Epidermal melanocyte (primary cell): Measurements from ENCODE around the gene PDIA5.
"Not testable (repeated sequence)": the region's sequence is repeated elsewhere in the genome, so short reads cannot be mapped to it uniquely, and the experiment has no call there.

Experiments
- DNase-seq: peaks from one replicate; pipeline ENCODE4 v3.0.0; 2011; ENCODE audit warnings: low spot score; ENCODE audit not compliant: insufficient read length

The PDIA5 gene

DNA sequence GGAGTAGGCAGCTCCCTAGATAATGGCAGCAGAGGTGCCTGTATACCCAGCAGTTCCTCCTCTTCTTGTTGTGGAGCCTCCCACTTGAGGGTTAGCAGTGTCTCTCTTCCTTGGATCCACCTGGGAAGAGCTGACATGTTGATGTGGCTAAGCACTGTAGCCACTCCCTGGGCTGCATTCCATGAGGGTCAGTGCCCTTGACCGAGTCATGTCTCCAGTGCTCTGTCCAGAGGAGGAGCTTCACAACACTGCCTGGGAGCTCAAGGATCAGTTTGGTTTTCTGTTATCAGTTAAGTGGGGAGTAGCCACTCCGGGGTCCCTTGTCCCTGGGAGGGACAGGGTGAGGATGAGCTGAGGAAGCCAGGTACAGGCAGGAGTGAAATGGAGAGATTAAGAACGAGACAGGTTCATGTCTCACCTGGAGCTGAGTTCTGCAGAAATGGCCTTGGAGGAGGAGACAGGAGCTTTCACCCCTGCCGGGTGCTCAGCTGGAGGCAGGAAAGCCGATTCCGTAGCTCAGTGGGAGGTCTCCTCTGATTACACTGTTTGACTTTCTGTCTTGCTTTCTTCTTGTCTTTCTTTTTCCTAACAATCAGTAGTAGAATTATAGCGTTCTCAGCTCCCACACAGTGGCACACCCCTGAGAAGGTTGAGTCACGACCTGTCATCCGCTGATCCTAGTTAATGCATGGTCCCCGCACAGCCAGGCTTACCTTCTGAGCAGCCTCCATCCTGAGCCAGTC is 77.0 kb downstream of the PDIA5 start:
- DNase-seq, result no peak

DNA sequence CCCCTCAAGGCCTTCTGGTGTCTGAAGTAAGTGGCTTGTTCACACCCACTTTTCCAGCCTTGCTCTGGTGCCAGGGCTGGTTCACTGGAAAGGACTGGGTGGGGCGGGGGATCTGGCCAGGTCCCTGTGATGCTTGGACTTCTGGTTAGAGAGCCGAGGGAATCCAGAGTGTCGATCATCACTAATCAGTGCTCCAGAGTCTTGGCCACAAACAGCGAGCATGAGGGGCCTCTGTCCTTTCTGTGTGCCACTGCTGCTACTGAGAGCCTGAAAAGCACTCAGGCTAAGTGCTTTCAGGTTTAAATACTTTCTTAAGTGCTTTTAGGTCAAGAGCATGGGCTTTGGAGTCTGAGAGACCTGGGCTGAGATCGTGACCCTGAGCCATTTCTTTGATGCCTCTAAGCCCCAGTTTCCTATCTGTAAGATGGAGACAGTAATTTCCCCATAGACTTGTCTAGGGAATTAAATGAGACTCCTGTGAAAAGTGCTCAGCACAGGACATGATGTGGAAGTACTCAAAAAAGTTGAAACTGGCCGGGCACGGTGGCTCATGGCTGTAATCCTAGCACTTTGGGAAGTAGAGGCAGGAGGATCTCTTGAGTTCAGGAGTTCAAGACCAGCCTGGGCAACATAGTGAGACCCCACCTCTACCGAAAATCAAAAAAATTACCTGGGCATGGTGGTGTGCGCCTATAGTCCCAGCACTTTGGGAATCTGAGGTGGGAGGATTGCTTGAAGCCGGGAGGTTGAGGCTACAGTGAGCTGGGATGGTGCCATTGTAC is 81.1 kb downstream of the PDIA5 start:
- no peak for DNase-seq

DNA sequence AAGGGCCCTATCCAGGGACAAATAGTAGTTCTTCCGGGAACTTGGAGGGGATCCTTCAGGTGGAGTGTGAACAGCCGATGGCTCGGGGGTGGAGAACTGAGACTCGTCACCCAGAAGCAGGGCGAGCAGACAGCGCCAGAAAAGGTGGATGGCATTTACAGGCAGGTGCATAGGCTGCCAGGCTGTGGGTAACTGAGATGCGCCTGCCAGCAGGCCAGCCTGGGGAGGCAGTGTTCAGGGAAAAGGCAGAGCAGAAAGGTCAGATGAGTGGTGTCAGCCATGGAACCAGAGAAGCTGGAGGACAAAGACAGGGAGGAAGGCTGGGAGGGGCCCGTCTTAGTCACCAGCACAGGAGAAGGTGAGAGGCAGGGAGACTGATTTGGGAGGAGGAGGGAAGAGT is 81.9 kb downstream of the PDIA5 start:
- no peak for DNase-seq

DNA sequence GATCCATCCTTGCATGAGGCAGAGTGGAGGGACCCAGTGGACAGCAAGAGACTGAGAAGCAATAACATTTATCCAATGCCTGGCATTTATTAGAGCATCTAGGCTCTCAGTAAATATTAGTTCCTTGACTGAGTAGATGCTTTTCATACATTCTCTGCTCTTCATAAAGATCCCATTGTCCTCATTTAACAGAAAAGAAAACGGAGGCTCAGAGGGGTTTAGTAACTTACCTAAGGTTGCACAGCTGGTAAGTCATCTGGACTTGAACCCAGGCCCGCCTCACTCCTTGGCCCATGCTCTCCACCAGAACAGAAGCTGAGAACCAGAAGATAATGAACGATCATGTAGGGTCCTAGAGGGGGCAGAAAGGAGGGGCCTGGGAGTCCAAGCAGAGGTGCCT is 82.7 kb downstream of the PDIA5 start:
- no peak for DNase-seq

DNA sequence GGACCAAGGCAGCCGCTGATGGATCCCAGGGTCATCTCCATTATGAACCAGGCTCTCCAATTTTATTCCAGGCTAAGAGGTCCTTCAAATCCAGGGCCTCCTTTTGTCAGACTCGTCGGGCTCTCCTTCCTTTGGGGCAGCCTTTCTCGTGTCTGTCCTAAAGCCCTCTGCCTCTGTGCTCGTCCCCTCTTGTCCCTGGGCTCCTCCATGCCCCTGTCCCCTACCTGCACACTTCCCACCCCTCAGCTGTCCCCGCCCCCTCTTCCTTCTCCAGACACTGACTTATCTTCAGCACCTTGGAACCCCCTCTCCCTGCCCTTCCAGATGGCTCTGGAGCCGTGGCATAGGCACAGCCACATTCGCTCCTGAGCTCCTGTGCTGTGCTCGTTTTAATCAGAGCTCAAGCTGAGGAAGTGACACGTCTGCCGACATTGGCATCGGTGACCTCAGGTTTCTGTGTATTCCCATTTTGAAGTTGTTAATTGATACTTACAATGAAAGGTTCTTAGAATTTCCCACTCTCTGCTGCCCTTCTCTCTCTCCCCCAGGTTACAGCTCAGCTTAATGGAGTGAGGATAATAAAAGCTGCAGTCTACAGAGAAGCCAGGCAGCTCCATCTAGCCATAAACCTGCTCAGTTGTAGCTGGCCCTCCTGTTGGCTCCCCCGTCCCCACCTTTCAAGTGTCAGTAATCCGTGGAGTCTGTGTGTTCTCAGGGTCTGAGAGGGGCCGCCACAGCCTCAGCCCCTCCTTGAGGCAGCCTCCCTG is 83.8 kb downstream of the PDIA5 start:
- DNase-seq, result no peak

DNA sequence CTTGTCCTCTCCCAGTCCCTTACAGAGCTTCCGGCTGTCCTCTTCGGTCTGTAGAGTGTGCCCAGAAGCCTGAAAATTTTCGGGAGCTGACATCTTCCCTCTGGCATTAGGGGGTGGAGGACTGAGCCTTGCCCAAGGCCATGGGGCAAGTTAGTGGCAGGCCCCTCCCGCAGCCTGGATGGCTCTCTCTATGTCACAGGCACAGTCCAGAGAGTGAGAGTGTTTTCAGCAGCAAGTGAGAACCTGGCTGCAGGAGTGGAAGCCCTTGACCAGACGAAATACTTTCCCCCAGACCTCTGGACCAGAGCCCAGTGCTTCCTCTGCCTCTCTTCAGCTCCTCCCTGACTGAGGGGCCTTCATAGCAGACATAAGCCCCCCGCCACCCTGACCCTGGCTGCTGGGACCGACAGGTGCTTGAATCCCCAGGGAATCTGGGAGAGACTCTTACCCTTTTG is 84.5 kb downstream of the PDIA5 start:
- no peak for DNase-seq

DNA sequence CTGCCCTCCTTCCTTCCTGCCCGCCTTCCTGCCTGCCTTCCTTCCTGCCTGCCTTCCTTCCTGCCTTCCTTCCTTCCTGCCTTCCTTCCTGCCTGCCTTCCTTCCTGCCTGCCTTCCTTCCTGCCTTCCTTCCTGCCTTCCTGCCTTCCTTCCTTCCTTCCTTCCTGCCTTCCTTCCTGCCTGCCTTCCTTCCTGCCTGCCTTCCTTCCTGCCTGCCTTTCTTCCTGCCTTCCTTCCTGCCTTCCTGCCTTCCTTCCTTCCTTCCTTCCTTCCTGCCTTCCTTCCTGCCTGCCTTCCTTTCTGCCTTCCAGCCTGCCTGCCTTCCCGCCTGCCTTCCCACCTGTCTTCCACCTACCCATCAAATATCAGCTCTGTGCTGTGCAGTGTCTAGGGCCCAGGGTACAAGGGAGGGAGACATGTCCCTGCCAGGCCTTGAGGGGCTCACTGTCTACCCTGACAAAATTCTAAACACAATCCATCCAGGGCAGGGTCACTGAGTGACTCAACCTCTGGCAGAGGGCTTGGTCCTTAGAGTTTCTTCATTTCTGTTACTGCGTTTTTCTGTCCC is 85.1 kb downstream of the PDIA5 start:
- DNase-seq, result not testable (repeated sequence)

DNA sequence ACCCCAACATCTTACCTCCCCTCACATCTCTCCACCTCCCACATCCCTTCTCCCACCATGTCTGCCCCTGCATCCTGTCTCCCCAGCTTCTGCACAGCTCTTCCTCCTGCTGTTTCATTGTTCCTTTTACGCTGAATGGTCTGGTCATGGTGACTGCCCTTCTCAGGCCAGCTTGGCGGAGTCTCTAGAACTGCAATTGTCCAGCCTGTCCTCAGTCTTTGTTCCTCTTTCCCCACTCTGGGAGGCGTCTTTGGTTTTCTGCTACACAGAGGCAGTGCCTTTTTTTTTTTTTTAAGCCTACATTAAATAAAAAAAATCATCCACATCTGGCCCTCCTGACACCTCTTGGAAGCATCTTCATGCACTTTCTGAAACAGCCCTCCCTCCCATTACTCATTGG is 85.9 kb downstream of the PDIA5 start:
- no peak for DNase-seq

DNA sequence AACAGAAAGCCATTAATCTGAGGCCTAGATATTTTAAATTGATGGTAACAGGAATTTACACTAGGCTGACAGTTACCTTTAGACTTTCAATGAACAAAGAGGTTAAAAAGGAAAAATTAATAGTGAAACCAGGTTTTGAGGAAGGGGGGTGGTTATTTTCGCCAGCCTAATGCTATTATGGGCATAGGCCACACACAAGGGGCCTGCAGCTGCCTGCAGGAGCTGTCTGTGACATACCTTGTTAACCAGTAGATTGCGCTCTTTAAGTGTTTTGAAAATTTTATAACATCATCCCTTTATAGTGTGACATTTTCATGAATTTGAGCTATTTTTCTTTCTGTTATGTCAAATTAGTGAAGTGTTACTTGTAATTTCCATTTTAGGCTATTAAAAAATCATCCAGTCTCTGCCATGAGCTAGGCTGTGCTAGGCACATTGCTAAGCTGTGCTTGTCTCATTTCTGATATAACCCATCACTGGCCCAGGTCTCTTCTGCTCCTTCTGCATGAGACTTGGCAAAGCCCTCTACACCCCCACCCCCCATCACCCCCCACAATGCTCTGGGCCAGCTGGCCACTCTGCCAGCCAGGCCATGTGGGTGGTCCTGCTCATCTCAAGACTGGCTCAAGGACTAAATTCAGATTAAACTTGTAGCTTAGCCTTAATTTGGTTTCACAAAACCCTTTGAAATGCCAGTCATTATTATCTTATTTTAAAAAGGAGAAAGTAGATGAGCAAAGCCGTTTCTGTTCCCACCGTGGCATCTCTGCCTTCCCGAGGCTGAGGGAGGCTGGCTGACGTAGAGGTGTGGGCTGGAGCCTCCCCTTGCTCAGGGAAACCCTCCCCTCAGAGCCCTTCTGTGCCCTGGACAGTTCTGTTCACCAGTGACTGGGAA is 86.5 kb downstream of the PDIA5 start:
- DNase-seq, result no peak

DNA sequence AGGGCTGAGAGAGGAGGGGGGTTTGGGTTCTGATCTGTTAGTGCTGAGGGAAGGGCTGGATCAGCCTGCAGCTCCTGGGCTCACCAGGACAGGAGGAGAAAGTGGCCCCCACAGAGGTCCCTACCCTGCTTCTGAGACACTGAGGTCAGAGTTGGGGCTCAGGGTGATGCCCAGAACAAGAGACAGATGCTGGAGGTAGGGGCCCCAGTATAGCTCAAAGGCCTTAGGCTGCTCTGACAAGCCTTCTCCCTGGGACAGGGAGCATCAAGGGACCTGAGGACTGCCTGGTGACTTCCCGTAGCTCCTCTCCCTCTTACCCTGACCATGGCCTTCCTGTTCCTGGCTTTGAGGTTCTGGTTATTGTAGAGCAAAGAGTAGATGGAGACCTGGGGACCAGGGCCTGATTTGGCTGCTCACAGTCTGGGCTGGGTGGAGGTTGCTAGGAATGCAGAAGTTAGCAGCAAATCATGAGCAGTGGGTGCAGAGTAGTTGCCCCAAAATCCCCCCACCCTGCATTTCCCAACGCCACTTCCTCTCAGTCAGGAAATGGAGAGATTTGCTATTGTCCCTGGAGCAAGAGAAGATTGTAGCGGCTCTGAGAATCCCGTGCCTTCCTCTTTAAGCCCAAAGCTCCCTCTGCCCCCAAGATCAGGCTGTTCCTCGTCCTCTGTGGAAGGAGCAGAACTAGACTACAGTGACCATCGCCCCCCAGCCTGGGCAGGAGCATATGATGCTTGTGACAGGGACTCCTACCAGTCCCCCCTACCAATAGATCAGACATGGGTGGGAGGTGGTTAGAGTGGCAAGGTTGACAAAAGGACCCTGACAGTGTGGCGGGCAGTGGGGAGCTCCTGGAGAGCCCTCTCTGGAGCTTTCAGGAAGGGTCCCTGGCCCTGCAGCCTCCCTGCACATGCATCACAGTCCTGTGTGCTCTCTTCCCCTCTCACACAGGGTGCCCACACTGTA is 87.5 kb downstream of the PDIA5 start:
- DNase-seq, result no peak

DNA sequence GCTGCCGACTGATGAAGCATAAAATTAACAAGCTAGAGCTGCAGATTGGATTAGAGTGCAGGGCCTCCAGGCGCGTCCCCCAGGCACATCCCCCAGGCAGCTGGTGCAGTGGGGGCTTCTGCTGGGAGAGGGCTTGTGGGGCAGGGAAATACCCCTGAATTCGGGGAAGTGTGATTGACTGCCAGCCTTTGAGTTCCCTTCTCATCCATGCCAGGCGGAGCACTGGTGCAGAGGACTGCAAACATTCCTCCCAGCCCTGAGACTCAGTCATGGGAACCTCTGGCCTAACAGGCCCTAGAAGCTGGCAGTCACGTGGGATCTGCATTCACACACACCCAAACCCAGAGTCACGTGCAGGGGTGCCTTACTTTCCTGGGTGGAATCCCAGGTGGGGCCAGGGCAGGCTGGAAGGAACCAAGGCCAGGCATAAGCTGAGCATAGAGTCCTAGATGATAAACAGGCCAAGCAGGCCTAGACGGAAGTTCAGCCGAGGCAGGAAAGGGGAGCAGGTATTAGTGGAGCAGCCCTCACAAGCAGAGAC is 88.7 kb downstream of the PDIA5 start:
- no peak for DNase-seq

DNA sequence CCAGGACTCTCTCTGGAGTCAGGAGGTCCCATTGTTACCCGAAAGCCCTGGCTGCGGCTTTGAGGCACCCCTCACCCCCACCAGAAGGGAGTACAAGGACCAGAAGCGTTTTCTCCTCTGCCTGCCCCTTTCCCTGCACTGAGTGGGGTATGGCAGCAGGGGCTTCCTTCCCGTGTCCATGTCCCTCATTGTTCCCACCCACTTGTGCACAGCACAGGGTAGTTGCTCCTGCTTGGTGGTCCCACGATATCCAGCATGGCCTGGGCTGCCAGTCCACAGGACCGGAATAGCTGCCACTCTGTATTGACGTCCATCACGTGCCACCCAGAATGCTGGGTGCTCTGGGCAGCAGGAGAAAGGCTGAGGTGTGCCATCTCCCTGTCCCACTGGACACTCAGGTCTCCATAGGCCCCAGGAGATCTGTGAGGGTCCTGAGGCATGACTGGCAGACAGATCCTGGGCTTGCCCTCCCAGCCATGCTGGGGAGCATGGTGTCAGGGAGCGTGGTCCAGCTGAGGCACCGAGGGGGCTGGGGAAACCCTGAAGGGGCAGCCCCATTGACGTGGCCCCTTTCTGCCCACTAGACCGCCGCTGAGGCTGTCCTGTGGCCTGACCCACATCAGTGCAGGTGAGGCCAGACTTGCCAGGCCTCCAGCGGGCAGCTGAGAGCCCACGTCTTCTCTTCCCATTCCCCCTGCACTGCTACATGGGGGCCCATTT is 89.6 kb downstream of the PDIA5 start:
- DNase-seq, result no peak

DNA sequence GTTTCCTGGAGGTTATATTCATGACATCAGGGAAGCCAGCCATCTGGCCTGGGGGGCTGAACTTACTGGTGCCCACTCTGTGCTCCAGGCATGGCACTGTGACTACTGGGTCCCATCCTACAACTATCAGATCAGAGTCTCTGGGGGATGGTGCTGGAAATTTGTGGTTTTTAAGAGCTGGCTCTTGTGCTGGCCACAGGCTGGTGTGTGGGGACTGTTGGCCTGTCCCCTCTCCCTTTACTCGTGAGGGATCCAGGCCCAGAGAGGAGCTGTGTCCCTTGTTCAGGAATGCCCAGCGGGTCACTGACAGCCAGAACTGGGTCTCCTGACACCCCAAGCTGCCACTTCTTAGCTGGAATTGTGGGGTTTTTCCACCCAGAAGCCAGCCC is 90.4 kb downstream of the PDIA5 start:
- DNase-seq, result no peak

DNA sequence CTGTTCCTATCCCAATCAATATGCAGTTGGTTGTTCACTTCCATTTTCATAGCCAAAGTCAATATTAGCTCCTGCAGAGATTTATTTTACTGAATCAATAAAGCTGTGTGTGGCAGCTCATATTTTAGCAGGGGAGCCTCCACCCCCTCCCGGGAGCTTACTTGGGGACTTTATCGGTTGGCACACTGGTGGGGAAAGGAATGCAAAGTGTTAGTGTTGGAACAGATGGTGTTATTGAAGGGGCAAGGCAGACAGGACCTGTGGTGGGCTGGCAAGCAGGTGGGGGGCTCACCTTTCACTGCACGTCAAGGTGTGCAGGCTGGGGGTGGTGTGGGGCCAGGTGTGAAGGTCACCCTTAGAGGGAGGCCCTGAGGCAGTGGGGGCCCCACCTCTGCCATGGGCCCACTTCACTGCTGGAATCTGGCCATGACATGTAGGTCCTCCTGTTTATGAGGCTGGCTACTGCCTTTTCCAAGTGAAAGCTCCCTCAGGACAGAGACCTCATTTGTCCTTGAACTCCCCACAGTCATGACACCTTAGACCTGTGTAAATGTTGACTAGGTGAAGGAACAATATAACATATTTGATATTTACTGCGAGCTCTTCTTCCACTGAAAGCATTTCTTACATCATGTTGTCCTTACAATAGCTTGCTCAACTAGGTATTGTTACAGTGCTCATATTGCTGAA is 90.9 kb downstream of the PDIA5 start:
- no peak for DNase-seq

DNA sequence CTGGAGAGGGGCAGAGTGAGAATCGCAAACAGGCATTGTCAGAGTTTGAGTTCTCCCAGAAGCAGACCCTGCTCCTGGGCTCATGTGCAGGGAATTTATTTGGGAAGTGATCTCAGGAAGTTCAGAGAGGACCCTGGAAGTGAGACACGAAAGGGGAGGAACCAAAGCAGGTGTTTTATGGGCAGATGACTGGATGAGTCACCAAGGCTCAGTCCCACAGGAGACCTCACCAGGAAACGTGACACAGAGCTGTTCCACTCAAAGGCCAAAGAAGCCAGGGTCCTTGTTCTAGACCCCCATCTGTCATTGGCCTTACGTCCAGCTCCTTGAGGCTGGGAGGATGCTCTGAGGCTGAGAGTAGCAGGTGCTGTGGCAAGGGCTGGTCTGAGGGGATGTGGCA is 91.5 kb downstream of the PDIA5 start:
- no peak for DNase-seq

DNA sequence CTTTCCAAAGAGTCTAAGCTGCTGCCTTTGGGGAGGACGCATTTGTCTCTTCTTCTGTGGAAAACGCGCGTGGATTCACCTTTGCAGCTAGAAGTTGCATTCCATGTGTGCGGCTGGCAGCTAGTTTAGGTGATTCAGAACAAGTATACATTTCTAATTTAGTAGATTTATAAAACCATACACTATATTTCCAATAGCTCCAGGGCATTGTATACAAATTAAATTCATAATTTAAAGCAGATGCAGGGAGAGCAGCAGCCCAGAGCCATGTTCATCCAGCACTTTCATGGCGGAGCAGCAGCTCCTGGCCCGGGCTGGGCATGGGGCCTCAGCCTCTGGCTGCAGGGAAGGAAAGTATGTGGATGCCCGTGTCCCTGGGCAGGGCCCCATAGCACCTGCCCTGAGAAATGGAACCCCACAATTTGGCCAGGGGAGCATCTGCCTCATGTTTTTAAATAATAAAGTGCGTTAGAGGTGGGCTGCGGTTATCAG is 92.1 kb downstream of the PDIA5 start:
- no peak for DNase-seq

DNA sequence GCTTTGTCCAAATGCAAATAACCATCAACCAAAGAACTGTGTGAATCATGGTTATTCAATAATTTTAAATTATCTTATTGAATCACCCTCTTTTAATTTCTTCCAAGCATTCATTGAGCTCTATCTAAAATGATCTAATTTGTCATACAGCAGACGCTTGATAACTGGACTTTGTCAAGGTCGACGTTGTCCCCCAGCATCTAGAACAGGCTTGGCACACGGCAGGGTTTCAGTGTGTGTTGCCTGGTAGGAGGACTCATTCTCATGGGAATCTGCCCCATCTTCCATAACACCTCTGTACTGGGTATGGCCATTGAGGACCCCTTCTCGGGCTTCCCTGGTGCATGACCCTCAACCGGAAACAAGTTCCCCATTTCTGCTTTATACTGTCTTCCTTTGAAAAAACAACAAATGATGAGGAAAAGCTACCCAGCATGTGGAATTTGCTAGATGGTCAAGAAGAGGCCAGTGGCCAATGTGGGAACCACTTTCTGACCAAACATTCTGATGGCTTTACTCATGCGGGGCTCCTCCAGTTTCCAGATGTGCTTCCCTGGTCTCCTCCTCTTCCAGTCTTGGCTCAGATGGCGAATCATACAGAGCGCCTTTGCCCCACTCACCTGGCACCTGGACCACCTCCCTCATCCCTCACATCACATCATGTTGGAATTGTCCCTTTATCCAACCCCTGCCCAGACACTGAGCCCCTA is 93.3 kb downstream of the PDIA5 start:
- DNase-seq, result no peak
